Muscle of leg (tissue), 11 donors: ENCODE measurements around the gene GPRC5C. TPM values are rescaled to one million over a fixed set of nuclear protein-coding genes. Genes with fewer than 3 reads are reported as not detected.
"Not testable (repeated sequence)": the region's sequence is repeated elsewhere in the genome, so short reads cannot be mapped to it uniquely, and the experiment has no call there.

Source experiments
- DNase-seq: peaks from one replicate; pipeline ENCODE4 v3.0.0; 2013
- H3K27ac ChIP-seq: one replicate; pipeline ENCODE4 v1.5.1; 2013; ENCODE audit warnings: mild to moderate bottlenecking, low read length, control low read depth
- H3K27me3 ChIP-seq: one replicate; pipeline ENCODE4 v1.6.1; 2013; ENCODE audit warnings: low read length; ENCODE audit not compliant: control insufficient read depth, insufficient read depth
- H3K36me3 ChIP-seq: one replicate; pipeline ENCODE4 v1.6.1; 2013; ENCODE audit warnings: low read length; ENCODE audit not compliant: control insufficient read depth, insufficient read depth
- H3K4me1 ChIP-seq: one replicate; pipeline ENCODE4 v1.6.1; 2013; ENCODE audit warnings: low read length; ENCODE audit not compliant: control insufficient read depth, insufficient read depth
- H3K4me3 ChIP-seq: one replicate; pipeline ENCODE4 v1.5.1; 2013; ENCODE audit warnings: low read length, control low read depth
- H3K9me3 ChIP-seq: replicated peaks from 2 replicates; pipeline ENCODE4 v1.6.1; 2013; ENCODE audit warnings: low read depth, low read length; ENCODE audit not compliant: control insufficient read depth
- WGBS: methylation state at CpG from one replicate; pipeline ENCODE4 v1.1.5; 2013; ENCODE audit warnings: missing lambda C conversion rate; ENCODE audit not compliant: insufficient coverage; 5-methylcytosine and 5-hydroxymethylcytosine counted together
- polyA plus RNA-seq, 8 donors: library from polyadenylated mRNA; unstranded; fragments of 120-200 nt; gene quantifications; one replicate each; pipeline versions ENCODE4 v1.2.1 to v1.2.3, GENCODE V29; 2013; ENCODE audit warnings: inconsistent platforms in 1 of 8, low replicate concordance in 1 of 8; ENCODE audit not compliant: insufficient read length in 8 of 8, insufficient read depth in 1 of 8
- total RNA-seq: library from RNA; stranded (reverse); fragments of 120-200 nt; gene quantifications from one replicate; pipeline ENCODE4 v1.2.4, GENCODE V29; 2013

The GPRC5C gene
- total and polyA plus RNA-seq, 9 donors = 16.2 to 56.0 (median 34.4) TPM

- WGBS = 78% methylated on average over 2 of the region's 6 CpGs
- no peak overlapping the region for H3K4me3 ChIP-seq
- DNase-seq = no peak
- H3K4me1 ChIP-seq = peaks cover 4% of the 10 kb centered on the region
- H3K27ac ChIP-seq = no peak overlapping the region
- H3K36me3 ChIP-seq = no peaks in the 10 kb centered on the region
- H3K9me3 ChIP-seq = no peaks in the 10 kb centered on the region
- no peaks in the 10 kb centered on the region for H3K27me3 ChIP-seq
Measured at GRCh38 chr17:74404789-74405188, 27.1 kb upstream of the GPRC5C start.

DNA sequence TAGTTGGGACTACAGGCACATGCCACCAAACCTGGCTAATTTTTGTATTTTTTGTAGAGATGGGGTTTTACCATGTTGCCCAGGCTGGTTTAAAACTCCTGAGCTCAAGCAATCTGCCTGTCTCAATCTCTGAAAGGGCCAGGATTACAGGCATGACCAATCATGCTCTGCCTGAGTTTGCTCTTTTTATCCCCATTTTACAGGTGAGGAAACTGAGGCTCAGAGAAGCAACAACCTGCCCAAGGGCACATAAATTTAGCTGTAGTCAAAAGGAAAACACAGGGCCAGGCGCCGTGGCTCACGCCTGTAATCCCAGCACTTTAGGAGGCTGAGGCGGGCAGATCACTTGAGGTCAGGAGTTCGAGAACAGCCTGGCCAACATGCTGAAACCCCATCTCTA lies 26.6 kb upstream of the GPRC5C start:
- not testable (repeated sequence) for H3K27ac ChIP-seq, H3K4me1 ChIP-seq, H3K36me3 ChIP-seq, H3K27me3 ChIP-seq, DNase-seq, H3K9me3 ChIP-seq, H3K4me3 ChIP-seq
- 93% methylated on average over 3 of the region's 5 CpGs for WGBS

DNA sequence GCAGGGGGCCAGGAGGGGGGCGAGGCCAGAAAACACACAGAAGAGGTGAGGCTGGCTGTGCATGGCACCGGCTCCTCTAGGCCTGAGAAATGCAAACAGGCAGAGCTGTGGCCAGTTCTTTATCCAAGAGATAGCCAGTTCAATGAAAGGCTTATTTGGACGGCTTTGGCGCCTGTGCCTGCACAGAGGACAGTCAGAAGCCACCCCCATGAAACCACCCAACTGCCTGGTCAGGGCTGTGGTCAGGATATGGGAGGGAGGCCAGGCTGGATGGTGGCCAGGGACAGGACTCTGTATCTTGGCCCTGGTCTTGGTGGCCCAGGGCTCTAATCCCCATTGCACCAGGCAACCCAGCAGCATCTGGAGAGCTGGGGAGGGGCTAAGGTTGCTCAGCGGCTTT lies 24.5 kb upstream of the GPRC5C start:
- WGBS = 77% methylated on average over 4 of the region's 5 CpGs
- H3K36me3 ChIP-seq = no peaks in the 10 kb centered on the region
- DNase-seq = no peak
- H3K9me3 ChIP-seq = no peaks in the 10 kb centered on the region
- no peak overlapping the region for H3K27ac ChIP-seq
- H3K4me1 ChIP-seq = peaks cover 4% of the 10 kb centered on the region
- no peaks in the 10 kb centered on the region for H3K27me3 ChIP-seq
- no peak overlapping the region for H3K4me3 ChIP-seq

DNA sequence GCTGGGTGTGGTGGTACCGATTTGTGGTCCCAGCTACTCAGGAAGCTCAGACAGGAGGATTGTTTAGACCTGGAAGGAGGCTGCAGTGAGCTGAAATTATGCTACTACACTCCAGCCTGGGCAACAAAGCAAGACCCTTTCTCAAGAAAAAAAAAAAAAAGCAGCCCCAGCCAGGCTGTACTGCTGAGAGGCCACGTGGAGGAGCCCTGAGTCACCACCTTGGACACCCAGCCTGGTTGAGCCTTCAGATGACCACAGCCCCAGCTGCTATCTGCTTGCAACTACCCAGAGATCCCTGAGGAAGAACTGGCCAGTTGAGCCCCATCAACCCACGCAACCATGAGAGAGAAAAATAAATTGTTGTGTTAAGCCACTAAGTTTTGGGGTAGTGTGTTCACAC lies 23.6 kb upstream of the GPRC5C start:
- Histone ChIP-seq H3K36me3 (no peaks in the 10 kb centered on the region), H3K9me3 (no peaks in the 10 kb centered on the region), H3K27me3 (no peaks in the 10 kb centered on the region), H3K4me3 (no peak overlapping the region), H3K4me1 (peaks cover 4% of the 10 kb centered on the region), H3K27ac (no peak overlapping the region)
- DNase-seq = no peak
- WGBS = no CpG with 5 or more reads among the region's 3 CpGs

DNA sequence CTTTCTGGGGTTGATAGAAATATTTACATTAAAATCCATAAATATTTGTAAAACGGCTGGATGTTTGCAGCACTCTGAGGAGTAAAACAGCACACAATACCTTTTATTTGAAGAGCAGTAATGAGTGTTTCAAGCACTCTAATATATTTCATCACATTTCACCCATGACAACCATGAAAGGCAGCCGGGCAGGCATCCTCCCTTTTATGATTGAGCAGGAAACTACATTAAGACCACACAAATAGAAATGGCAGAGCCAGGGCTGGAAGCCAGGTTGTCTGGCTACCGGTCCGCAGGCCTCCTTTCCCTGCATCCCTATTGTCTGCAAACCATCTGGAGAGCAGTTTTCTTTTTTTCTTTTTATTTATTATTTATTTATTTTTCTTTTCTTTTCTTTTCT lies 23.1 kb upstream of the GPRC5C start:
- H3K27ac ChIP-seq = no peak overlapping the region

GRCh38 chr17:74410001-74410443 lies 21.9 kb upstream of the GPRC5C start:
- Histone ChIP-seq H3K27me3 (no peaks in the 10 kb centered on the region), H3K27ac (no peak overlapping the region), H3K4me1 (no peaks in the 10 kb centered on the region), H3K4me3 (no peak overlapping the region), H3K9me3 (no peaks in the 10 kb centered on the region), H3K36me3 (no peaks in the 10 kb centered on the region)
- WGBS = 62% methylated on average over 4 of the region's 4 CpGs
- no peak for DNase-seq

More for the DNA sequence above, 23.1 kb upstream of the GPRC5C start:
- no peak overlapping the region for H3K4me3 ChIP-seq
- H3K9me3 ChIP-seq = no peaks in the 10 kb centered on the region
- 25% methylated on average over 1 of the region's 4 CpGs for WGBS
- no peaks in the 10 kb centered on the region for H3K4me1 ChIP-seq
- DNase-seq = no peak
- no peaks in the 10 kb centered on the region for H3K27me3 ChIP-seq
- H3K36me3 ChIP-seq = no peaks in the 10 kb centered on the region

DNA sequence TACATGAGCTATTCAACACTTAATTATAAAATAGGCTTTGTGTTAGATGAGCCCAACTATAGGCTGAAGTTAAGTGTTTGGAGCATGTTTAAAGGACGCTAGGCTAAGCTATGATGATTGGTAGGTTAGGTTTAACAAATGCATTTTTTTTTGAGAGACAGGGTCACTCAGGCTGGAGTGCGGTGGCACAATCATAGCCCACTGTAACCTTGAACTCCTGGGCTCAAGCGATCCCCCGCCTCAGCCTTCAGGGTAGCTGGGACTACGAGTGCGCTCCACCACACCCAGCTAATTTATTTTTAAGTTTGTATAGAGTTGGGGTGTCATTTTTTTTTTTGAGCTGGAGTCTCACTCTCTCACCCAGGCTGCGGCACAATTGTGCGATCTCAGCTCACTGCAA lies 19.3 kb upstream of the GPRC5C start:
- Histone ChIP-seq H3K4me1 (peaks cover 7% of the 10 kb centered on the region), H3K9me3 (no peaks in the 10 kb centered on the region), H3K4me3 (no peak overlapping the region), H3K36me3 (no peaks in the 10 kb centered on the region), H3K27me3 (no peaks in the 10 kb centered on the region), H3K27ac (no peak overlapping the region)
- WGBS = no CpG with 5 or more reads among the region's 8 CpGs
- DNase-seq = no peak

DNA sequence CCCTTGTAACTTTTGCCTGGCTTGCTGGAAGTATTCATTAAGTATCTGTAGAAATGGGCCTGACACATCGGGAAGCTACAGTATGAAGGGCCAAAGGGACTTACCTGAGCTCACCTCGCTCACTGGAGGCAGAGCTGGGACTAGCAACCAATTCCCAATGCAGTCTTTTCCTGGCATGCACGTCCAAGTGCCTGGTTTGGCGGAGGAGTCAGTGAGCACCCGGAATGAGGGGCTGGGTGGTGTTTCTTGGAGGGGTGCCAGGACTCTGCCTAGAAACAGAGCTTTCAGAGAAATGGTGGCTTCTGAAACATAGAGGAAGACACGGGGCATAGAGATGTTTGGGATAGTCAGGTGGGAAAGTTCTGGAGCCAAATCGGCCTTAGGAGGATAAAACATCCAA lies 18.4 kb upstream of the GPRC5C start:
- Histone ChIP-seq H3K27me3 (no peaks in the 10 kb centered on the region), H3K27ac (no peak overlapping the region), H3K4me3 (no peak overlapping the region), H3K4me1 (peaks cover 12% of the 10 kb centered on the region), H3K36me3 (no peaks in the 10 kb centered on the region), H3K9me3 (no peaks in the 10 kb centered on the region)
- DNase-seq = no peak
- WGBS = 76% methylated on average over 7 of the region's 7 CpGs

DNA sequence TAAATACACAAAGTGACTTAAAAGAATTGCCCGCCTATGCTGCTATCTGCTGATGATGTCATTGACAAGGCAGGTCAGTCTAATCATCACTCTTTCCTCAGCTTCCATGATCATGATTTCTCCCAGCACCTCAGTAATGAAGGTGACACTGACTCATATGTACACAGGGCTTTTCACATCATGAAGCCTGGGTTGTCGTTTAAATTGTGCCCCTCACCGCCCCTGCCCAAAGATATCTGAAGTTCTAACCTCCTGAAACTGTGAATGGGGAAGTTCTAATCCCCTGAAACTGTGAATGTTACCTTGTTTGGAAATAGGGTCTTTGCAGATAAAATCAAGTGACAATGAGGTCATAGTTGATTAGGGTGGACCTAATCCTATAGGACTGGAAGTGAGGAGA lies 17.4 kb upstream of the GPRC5C start:
- no peak for DNase-seq
- WGBS = no CpG with 5 or more reads among the region's 3 CpGs
- no peaks in the 10 kb centered on the region for H3K27me3 ChIP-seq
- H3K9me3 ChIP-seq = no peaks in the 10 kb centered on the region
- H3K36me3 ChIP-seq = no peaks in the 10 kb centered on the region
- peaks cover 12% of the 10 kb centered on the region for H3K4me1 ChIP-seq
- no peak overlapping the region for H3K27ac ChIP-seq
- no peak overlapping the region for H3K4me3 ChIP-seq

DNA sequence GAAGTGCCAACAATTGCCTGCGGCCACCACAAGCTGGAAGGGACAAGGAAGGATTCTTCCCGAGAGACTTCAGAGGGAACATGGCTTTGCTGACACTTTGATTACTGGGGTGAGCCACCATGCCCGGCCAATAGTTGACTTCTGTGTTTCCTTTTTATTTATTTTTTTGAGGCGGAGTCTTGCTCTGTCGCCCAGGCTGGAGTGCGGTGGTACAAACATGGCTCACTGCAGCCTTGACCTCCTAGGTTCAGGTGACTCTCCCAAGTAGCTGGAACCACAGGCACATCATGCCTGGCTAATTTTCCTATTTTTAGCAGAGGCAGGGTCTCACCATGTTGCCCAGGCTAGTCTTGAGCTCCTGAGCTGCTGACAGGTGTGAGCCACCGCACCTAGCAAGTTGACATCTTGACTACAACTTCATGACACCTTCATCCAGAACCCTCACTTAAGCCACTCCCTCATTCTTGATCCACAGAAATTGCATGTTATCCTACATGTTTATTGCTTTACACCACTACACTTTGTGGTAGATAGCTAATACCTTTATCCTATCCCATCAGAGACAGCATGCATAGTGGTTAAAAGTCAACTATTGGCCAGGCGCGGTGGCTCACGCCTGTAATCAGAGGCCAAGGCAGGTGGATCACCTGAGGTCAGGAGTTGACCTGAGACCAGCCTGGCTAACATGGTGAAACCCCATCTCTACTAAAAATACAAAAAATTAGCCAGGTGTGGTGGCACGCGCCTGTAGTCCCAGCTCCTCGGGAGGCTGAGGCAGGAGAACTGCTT lies 16.1 kb upstream of the GPRC5C start:
- H3K36me3 ChIP-seq = no peaks in the 10 kb centered on the region
- no peaks in the 10 kb centered on the region for H3K9me3 ChIP-seq
- no peak overlapping the region for H3K27ac ChIP-seq
- DNase-seq = no peak
- H3K27me3 ChIP-seq = no peaks in the 10 kb centered on the region
- H3K4me1 ChIP-seq = peaks cover 12% of the 10 kb centered on the region
- no peak overlapping the region for H3K4me3 ChIP-seq
- WGBS = 92% methylated on average over 7 of the region's 13 CpGs
